ENCODE measurements around the gene SRPRA.

Gene SRPRA

GRCh38 chr11:126281666-126282175 lies 13.0 kb upstream of the SRPRA start:
- Histone ChIP-seq H3K27me3 (ENCODE audit: control insufficient read depth, insufficient read depth, low read length) (peaks cover 21% of the 10 kb centered on the region), H3K36me3 (ENCODE audit: control insufficient read depth, low read depth, low read length) (peaks cover 16% of the 10 kb centered on the region), H3K9me3 (ENCODE audit: control insufficient read depth, low read depth, low read length) (no peaks in the 10 kb centered on the region), H3K4me3 (ENCODE audit: low read length) (peak overlapping the region; percentile 72), H3K27ac (ENCODE audit: low read length) (no peak overlapping the region), H3K9ac (ENCODE audit: low read length) (no peak overlapping the region), H3K4me1 (ENCODE audit: control insufficient read depth, low read depth, low read length) (peaks cover 4% of the 10 kb centered on the region)

GRCh38 chr11:126281245-126281644 lies 12.6 kb upstream of the SRPRA start:
- Histone ChIP-seq H3K4me3 (ENCODE audit: low read length) (no peak overlapping the region), H3K9ac (ENCODE audit: low read length) (no peak overlapping the region), H3K9me3 (ENCODE audit: control insufficient read depth, low read depth, low read length) (no peaks in the 10 kb centered on the region), H3K27ac (ENCODE audit: low read length) (no peak overlapping the region), H3K27me3 (ENCODE audit: control insufficient read depth, insufficient read depth, low read length) (peaks cover 21% of the 10 kb centered on the region), H3K4me1 (ENCODE audit: control insufficient read depth, low read depth, low read length) (peaks cover 4% of the 10 kb centered on the region), H3K36me3 (ENCODE audit: control insufficient read depth, low read depth, low read length) (peaks cover 16% of the 10 kb centered on the region)

GRCh38 chr11:126280595-126280994 lies 11.9 kb upstream of the SRPRA start:
- Histone ChIP-seq H3K4me1 (ENCODE audit: control insufficient read depth, low read depth, low read length) (peaks cover 4% of the 10 kb centered on the region), H3K27ac (ENCODE audit: low read length) (no peak overlapping the region), H3K36me3 (ENCODE audit: control insufficient read depth, low read depth, low read length) (peaks cover 19% of the 10 kb centered on the region), H3K27me3 (ENCODE audit: control insufficient read depth, insufficient read depth, low read length) (peaks cover 21% of the 10 kb centered on the region), H3K9me3 (ENCODE audit: control insufficient read depth, low read depth, low read length) (no peaks in the 10 kb centered on the region), H3K4me3 (ENCODE audit: low read length) (no peak overlapping the region), H3K9ac (ENCODE audit: low read length) (no peak overlapping the region)

GRCh38 chr11:126279191-126279590 lies 10.5 kb upstream of the SRPRA start:
- H3K27ac ChIP-seq (ENCODE audit: low read length): no peak overlapping the region
- H3K27me3 ChIP-seq (ENCODE audit: control insufficient read depth, insufficient read depth, low read length): peaks cover 21% of the 10 kb centered on the region
- H3K4me3 ChIP-seq (ENCODE audit: low read length): no peak overlapping the region
- peaks cover 4% of the 10 kb centered on the region for H3K4me1 ChIP-seq (ENCODE audit: control insufficient read depth, low read depth, low read length)
- peaks cover 27% of the 10 kb centered on the region for H3K36me3 ChIP-seq (ENCODE audit: control insufficient read depth, low read depth, low read length)
- no peak overlapping the region for H3K9ac ChIP-seq (ENCODE audit: low read length)
- H3K9me3 ChIP-seq (ENCODE audit: control insufficient read depth, low read depth, low read length): no peaks in the 10 kb centered on the region

GRCh38 chr11:126277780-126278179 lies 9.1 kb upstream of the SRPRA start:
- H3K27me3 ChIP-seq (ENCODE audit: control insufficient read depth, insufficient read depth, low read length): peaks cover 10% of the 10 kb centered on the region
- H3K9ac ChIP-seq (ENCODE audit: low read length): no peak overlapping the region
- peaks cover 4% of the 10 kb centered on the region for H3K4me1 ChIP-seq (ENCODE audit: control insufficient read depth, low read depth, low read length)
- H3K9me3 ChIP-seq (ENCODE audit: control insufficient read depth, low read depth, low read length): no peaks in the 10 kb centered on the region
- no peak overlapping the region for H3K27ac ChIP-seq (ENCODE audit: low read length)
- peaks cover 39% of the 10 kb centered on the region for H3K36me3 ChIP-seq (ENCODE audit: control insufficient read depth, low read depth, low read length)
- no peak overlapping the region for H3K4me3 ChIP-seq (ENCODE audit: low read length)

GRCh38 chr11:126277322-126277721 lies 8.6 kb upstream of the SRPRA start:
- Histone ChIP-seq H3K4me1 (ENCODE audit: control insufficient read depth, low read depth, low read length) (peaks cover 4% of the 10 kb centered on the region), H3K9ac (ENCODE audit: low read length) (no peak overlapping the region), H3K9me3 (ENCODE audit: control insufficient read depth, low read depth, low read length) (no peaks in the 10 kb centered on the region), H3K27me3 (ENCODE audit: control insufficient read depth, insufficient read depth, low read length) (peaks cover 10% of the 10 kb centered on the region), H3K4me3 (ENCODE audit: low read length) (no peak overlapping the region), H3K27ac (ENCODE audit: low read length) (no peak overlapping the region), H3K36me3 (ENCODE audit: control insufficient read depth, low read depth, low read length) (peaks cover 39% of the 10 kb centered on the region)

GRCh38 chr11:126268361-126268707 lies 361 bp downstream of the SRPRA start:
- H3K27me3 ChIP-seq (ENCODE audit: control insufficient read depth, insufficient read depth, low read length): no peaks in the 10 kb centered on the region
- peaks cover 4% of the 10 kb centered on the region for H3K4me1 ChIP-seq (ENCODE audit: control insufficient read depth, low read depth, low read length)
- peak overlapping the region; percentile 78 for H3K9ac ChIP-seq (ENCODE audit: low read length)
- H3K9me3 ChIP-seq (ENCODE audit: control insufficient read depth, low read depth, low read length): no peaks in the 10 kb centered on the region
- H3K27ac ChIP-seq (ENCODE audit: low read length): peak overlapping the region; percentile 65
- H3K4me3 ChIP-seq (ENCODE audit: low read length): peak overlapping the region; percentile 84
- peaks cover 48% of the 10 kb centered on the region for H3K36me3 ChIP-seq (ENCODE audit: control insufficient read depth, low read depth, low read length)

GRCh38 chr11:126267650-126268049 lies 1.0 kb downstream of the SRPRA start:
- Histone ChIP-seq H3K36me3 (ENCODE audit: control insufficient read depth, low read depth, low read length) (peaks cover 52% of the 10 kb centered on the region), H3K27me3 (ENCODE audit: control insufficient read depth, insufficient read depth, low read length) (no peaks in the 10 kb centered on the region), H3K27ac (ENCODE audit: low read length) (peak overlapping the region; percentile 5), H3K9ac (ENCODE audit: low read length) (peak overlapping the region; percentile 78), H3K9me3 (ENCODE audit: control insufficient read depth, low read depth, low read length) (no peaks in the 10 kb centered on the region), H3K4me1 (ENCODE audit: control insufficient read depth, low read depth, low read length) (peaks cover 4% of the 10 kb centered on the region), H3K4me3 (ENCODE audit: low read length) (peak overlapping the region; percentile 84)

GRCh38 chr11:126265811-126266210 lies 2.9 kb downstream of the SRPRA start:
- H3K9me3 ChIP-seq (ENCODE audit: control insufficient read depth, low read depth, low read length): no peaks in the 10 kb centered on the region
- no peaks in the 10 kb centered on the region for H3K27me3 ChIP-seq (ENCODE audit: control insufficient read depth, insufficient read depth, low read length)
- peaks cover 4% of the 10 kb centered on the region for H3K4me1 ChIP-seq (ENCODE audit: control insufficient read depth, low read depth, low read length)
- H3K4me3 ChIP-seq (ENCODE audit: low read length): no peak overlapping the region
- H3K27ac ChIP-seq (ENCODE audit: low read length): no peak overlapping the region
- no peak overlapping the region for H3K9ac ChIP-seq (ENCODE audit: low read length)
- H3K36me3 ChIP-seq (ENCODE audit: control insufficient read depth, low read depth, low read length): peaks cover 66% of the 10 kb centered on the region

GRCh38 chr11:126263489-126263888 lies 5.2 kb downstream of the SRPRA start:
- Histone ChIP-seq H3K9me3 (ENCODE audit: control insufficient read depth, low read depth, low read length) (no peaks in the 10 kb centered on the region), H3K9ac (ENCODE audit: low read length) (no peak overlapping the region), H3K4me3 (ENCODE audit: low read length) (no peak overlapping the region), H3K27ac (ENCODE audit: low read length) (no peak overlapping the region), H3K4me1 (ENCODE audit: control insufficient read depth, low read depth, low read length) (peaks cover 4% of the 10 kb centered on the region), H3K27me3 (ENCODE audit: control insufficient read depth, insufficient read depth, low read length) (no peaks in the 10 kb centered on the region), H3K36me3 (ENCODE audit: control insufficient read depth, low read depth, low read length) (peaks cover 68% of the 10 kb centered on the region)

- Histone ChIP-seq H3K9ac (ENCODE audit: low read length) (no peak overlapping the region), H3K27me3 (ENCODE audit: control insufficient read depth, insufficient read depth, low read length) (no peaks in the 10 kb centered on the region), H3K9me3 (ENCODE audit: control insufficient read depth, low read depth, low read length) (no peaks in the 10 kb centered on the region), H3K4me1 (ENCODE audit: control insufficient read depth, low read depth, low read length) (no peaks in the 10 kb centered on the region), H3K36me3 (ENCODE audit: control insufficient read depth, low read depth, low read length) (peaks cover 76% of the 10 kb centered on the region), H3K27ac (ENCODE audit: low read length) (no peak overlapping the region), H3K4me3 (ENCODE audit: low read length) (no peak overlapping the region)
Measured at GRCh38 chr11:126262216-126262615, 6.5 kb downstream of the SRPRA start.

GRCh38 chr11:126257764-126258163 lies 10.9 kb downstream of the SRPRA start:
- H3K9ac ChIP-seq (ENCODE audit: low read length): no peak overlapping the region
- no peak overlapping the region for H3K27ac ChIP-seq (ENCODE audit: low read length)
- no peaks in the 10 kb centered on the region for H3K27me3 ChIP-seq (ENCODE audit: control insufficient read depth, insufficient read depth, low read length)
- H3K9me3 ChIP-seq (ENCODE audit: control insufficient read depth, low read depth, low read length): no peaks in the 10 kb centered on the region
- H3K4me3 ChIP-seq (ENCODE audit: low read length): no peak overlapping the region
- H3K4me1 ChIP-seq (ENCODE audit: control insufficient read depth, low read depth, low read length): no peaks in the 10 kb centered on the region
- H3K36me3 ChIP-seq (ENCODE audit: control insufficient read depth, low read depth, low read length): peaks cover 56% of the 10 kb centered on the region

Data from iPS-18a (cell line).